ENCODE data around the gene OSER1. TPM values are rescaled to one million over a fixed set of nuclear protein-coding genes. Genes with fewer than 3 reads are reported as not detected.

Gene OSER1
- total and polyA plus RNA-seq, 2 of the 8 experiments (the other 6 are each of a cell fraction or from before 2014, with no cell fraction given), result 24.5 to 31.8 TPM

- H3K9me3 ChIP-seq (ENCODE audit: insufficient read depth in 2 of 2, low read depth in 1 of 2, low read length in 1 of 2), result no peaks in the 10 kb centered on the region
- no peak overlapping the region for H3K4ac ChIP-seq (replicated peaks; ENCODE audit: insufficient read length, low read depth, low read length)
- CTCF ChIA-PET (ENCODE audit: partially characterized antibody), result interaction anchor here (0.6 to 4.5 kb wide), 5 partner anchors 10 to 136 kb away, joined by 4 to 16 read pairs (median 5); partner anchors contain the start of gene GDAP1L1
- H2BK5ac ChIP-seq (ENCODE audit: low read depth, low read length), result no peak overlapping the region
- no peak overlapping the region for H4K8ac ChIP-seq (ENCODE audit: extremely low read depth, insufficient read depth, low read length)
- peaks cover 0 to 7% (median 1%) of the 10 kb centered on the region in 4 experiments; a peak in 4 of 7 replicates for H3K4me1 ChIP-seq (replicated peaks in 1 of 4; ENCODE audit: control insufficient read depth in 3 of 4, insufficient read depth in 4 of 4, low read length in 3 of 4)
- H2BK12ac ChIP-seq (ENCODE audit: low read depth, low read length), result no peak overlapping the region
- no peak overlapping the region for H3K4me2 ChIP-seq (ENCODE audit: insufficient read depth in 1 of 2, low read depth in 2 of 2, low read length in 2 of 2)
- no peak overlapping the region for H2AK5ac ChIP-seq (ENCODE audit: low read depth, low read length)
- no peak overlapping the region for H3K4me3 ChIP-seq (ENCODE audit: extremely low read depth in 1 of 4, insufficient read depth in 2 of 4, low read depth in 3 of 4, low read length in 4 of 4)
- no peak overlapping the region for H2AFZ ChIP-seq (ENCODE audit: low read length)
- H3K23me2 ChIP-seq (ENCODE audit: low read depth, low read length), result no peaks in the 10 kb centered on the region
- no peak for DNase-seq (ENCODE audit: low read depth in 1 of 2, low spot score in 2 of 2)
- H2BK15ac ChIP-seq (ENCODE audit: low read length), result no peak overlapping the region
- H3K79me2 ChIP-seq (ENCODE audit: control insufficient read depth in 1 of 2, insufficient read depth in 2 of 2, low read length in 2 of 2), result no peaks in the 10 kb centered on the region
- no peak for FAIRE-seq
- H3K36me3 ChIP-seq (ENCODE audit: control insufficient read depth in 2 of 4, insufficient read depth in 4 of 4, low read length in 3 of 4), result no peaks in the 10 kb centered on the region; a peak in 1 of 8 replicates
- H3K79me1 ChIP-seq (ENCODE audit: low read depth, low read length), result no peaks in the 10 kb centered on the region
- no peaks in the 10 kb centered on the region; a peak in 1 of 7 replicates for H3K27me3 ChIP-seq (replicated peaks in 1 of 4; ENCODE audit: control insufficient read depth in 3 of 4, extremely low read depth in 1 of 4, insufficient read depth in 3 of 4, low read length in 3 of 4)
- no peak overlapping the region for H2BK20ac ChIP-seq (ENCODE audit: low read length)
- no peak overlapping the region for H4K5ac ChIP-seq (ENCODE audit: insufficient read length, low read depth, low read length)
- no peak overlapping the region for H3K9ac ChIP-seq (replicated peaks in 1 of 4; ENCODE audit: extremely low read depth in 1 of 4, low read depth in 3 of 4, low read length in 3 of 4)
- no peak overlapping the region for H3K14ac ChIP-seq (ENCODE audit: insufficient read length)
- POLR2A ChIA-PET (ENCODE audit: partially characterized antibody), result no interaction called here
- no peak overlapping the region for H3K56ac ChIP-seq (replicated peaks; ENCODE audit: insufficient read length, low read depth, low read length)
- H3K27ac ChIP-seq (ENCODE audit: low read depth, low read length), result no peak overlapping the region
- no peak overlapping the region for H3K23ac ChIP-seq (ENCODE audit: insufficient read length)
- no peak overlapping the region for H2BK120ac ChIP-seq (replicated peaks; ENCODE audit: low read depth, low read length)
- TF ChIP-seq GTF2F1 (IDR thresholded peaks at IDR 0.05; ENCODE audit: borderline replicate concordance, low read depth, low read length), result no peak
- no peak for TF ChIP-seq BRCA1 (IDR thresholded peaks at IDR 0.05; ENCODE audit: low read depth, low read length)
- no peak for TF ChIP-seq NANOG (IDR thresholded peaks at IDR 0.05; ENCODE audit: insufficient read depth, low read depth, low read length, poor library complexity, severe bottlenecking)
- no peak for TF ChIP-seq RBBP5 (IDR thresholded peaks at IDR 0.05; ENCODE audit: borderline replicate concordance, low read depth, low read length)
- TF ChIP-seq EGR1 (IDR thresholded peaks at IDR 0.05; ENCODE audit: borderline replicate concordance, low read depth, low read length), result no peak
- no peak for TF ChIP-seq E2F6 (IDR thresholded peaks at IDR 0.05)
- no peak for TF ChIP-seq KDM4A (IDR thresholded peaks at IDR 0.05; ENCODE audit: low read depth, low read length, severe bottlenecking)
- TF ChIP-seq YY1 (IDR thresholded peaks at IDR 0.05; ENCODE audit: low read depth, low read length), result no peak
- TF ChIP-seq JUN (IDR thresholded peaks at IDR 0.05; ENCODE audit: low read depth, low read length), result no peak
- no peak overlapping the region for H3K18ac ChIP-seq (ENCODE audit: extremely low read depth, low read length)
- peaks cover 0 to 3% of the 10 kb centered on the region in 2 experiments for H4K20me1 ChIP-seq (replicated peaks in 1 of 2; ENCODE audit: control insufficient read depth in 1 of 2, insufficient read depth in 2 of 2, low read length in 2 of 2)
- 93% methylated on average over 18 of the region's 21 CpGs; no CpG with 5 or more reads in 1 of the 2 experiments for WGBS, 2 experiments (ENCODE audit: extremely low coverage in 1 of 2, insufficient coverage in 1 of 2, insufficient read length in 1 of 2, insufficient replicate concordance in 2 of 2, low coverage in 1 of 2, low lambda C conversion rate in 2 of 2, missing lambda C conversion rate in 1 of 2)
- no peak overlapping the region for H4K91ac ChIP-seq (replicated peaks; ENCODE audit: insufficient read length, low read length)
Measured at GRCh38 chr20:44256961-44257360, 46.4 kb upstream of the OSER1 start.
